ENCODE measurements around the gene ANO7.
"Not testable (repeated sequence)": the region's sequence is repeated elsewhere in the genome, so short reads cannot be mapped to it uniquely, and the experiment has no call there.

GRCh38 chr2:241197246-241197645 is 8.8 kb downstream of the ANO7 start:
- TF ChIP-seq POLR2A (IDR thresholded peaks at IDR 0.05; ENCODE audit: low read length); GATA1 (IDR thresholded peaks at IDR 0.05; ENCODE audit: low read depth, low read length): not testable (repeated sequence)
